Measurements from ENCODE around the gene GPA33.

DNA sequence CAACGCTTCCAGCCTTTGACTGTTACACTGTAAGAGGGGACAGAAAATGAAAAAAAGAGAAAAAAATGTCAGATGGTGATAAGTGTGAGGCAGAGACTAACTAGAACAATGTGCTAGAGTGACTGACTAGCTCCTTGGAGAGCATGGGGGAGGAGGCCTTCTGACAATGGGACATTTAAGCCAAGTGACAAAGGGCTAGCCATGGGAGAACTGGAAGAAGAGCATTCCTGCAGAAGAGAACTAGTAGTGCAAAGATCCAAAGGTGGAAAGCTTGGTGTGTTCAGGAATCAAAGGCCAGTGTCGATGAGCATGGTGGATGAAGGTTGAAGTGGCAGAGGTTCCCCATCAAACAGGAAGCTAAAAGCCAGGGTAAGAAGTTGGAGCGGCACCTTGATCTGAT, 29.5 kb upstream of the GPA33 start:
- no peak for TF ChIP-seq EP300 (IDR thresholded peaks at IDR 0.05; ENCODE audit: borderline replicate concordance in 1 of 2, control insufficient read depth in 1 of 2, low read depth in 2 of 2, low read length in 2 of 2)
- no peak for TF ChIP-seq POLR2A (IDR thresholded peaks at IDR 0.05; ENCODE audit: low read depth, low read length)
- TF ChIP-seq ETV6 (conservative IDR thresholded peaks at IDR 0.05 in 1 of 2, IDR thresholded peaks at IDR 0.05 in 1 of 2; ENCODE audit: borderline replicate concordance in 1 of 2, low read depth in 1 of 2) = no peak
- no peak for TF ChIP-seq CBFB (IDR thresholded peaks at IDR 0.05; ENCODE audit: low read depth)
